ENCODE results near the gene SLC24A3. TPM values are rescaled to one million over a fixed set of nuclear protein-coding genes. Genes with fewer than 3 reads are reported as not detected.

The SLC24A3 gene
- total RNA-seq, 1 donor from 2014 or later = 14.0 TPM

- Mint-ChIP-seq H3K27me3 (peaks cover 4% of the 10 kb centered on the region), H3K36me3 (peaks cover 4% of the 10 kb centered on the region), H3K4me3 (no peak overlapping the region), H3K4me1 (ENCODE audit: unreplicated experiment) (peaks cover 14% of the 10 kb centered on the region), H3K9me3 (no peaks in the 10 kb centered on the region), H3K27ac (no peak overlapping the region)
- no peak for DNase-seq (ENCODE audit: extremely low spot score, unreplicated experiment)
- TF ChIP-seq, protein P1, sequence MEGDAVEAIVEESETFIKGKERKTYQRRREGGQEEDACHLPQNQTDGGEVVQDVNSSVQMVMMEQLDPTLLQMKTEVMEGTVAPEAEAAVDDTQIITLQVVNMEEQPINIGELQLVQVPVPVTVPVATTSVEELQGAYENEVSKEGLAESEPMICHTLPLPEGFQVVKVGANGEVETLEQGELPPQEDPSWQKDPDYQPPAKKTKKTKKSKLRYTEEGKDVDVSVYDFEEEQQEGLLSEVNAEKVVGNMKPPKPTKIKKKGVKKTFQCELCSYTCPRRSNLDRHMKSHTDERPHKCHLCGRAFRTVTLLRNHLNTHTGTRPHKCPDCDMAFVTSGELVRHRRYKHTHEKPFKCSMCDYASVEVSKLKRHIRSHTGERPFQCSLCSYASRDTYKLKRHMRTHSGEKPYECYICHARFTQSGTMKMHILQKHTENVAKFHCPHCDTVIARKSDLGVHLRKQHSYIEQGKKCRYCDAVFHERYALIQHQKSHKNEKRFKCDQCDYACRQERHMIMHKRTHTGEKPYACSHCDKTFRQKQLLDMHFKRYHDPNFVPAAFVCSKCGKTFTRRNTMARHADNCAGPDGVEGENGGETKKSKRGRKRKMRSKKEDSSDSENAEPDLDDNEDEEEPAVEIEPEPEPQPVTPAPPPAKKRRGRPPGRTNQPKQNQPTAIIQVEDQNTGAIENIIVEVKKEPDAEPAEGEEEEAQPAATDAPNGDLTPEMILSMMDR (conservative IDR thresholded peaks at IDR 0.05) = no peak
These were observed 121.1 kb downstream of the SLC24A3 start for GRCh38 chr20:19333563-19333962.

- Mint-ChIP-seq H3K9me3 (no peaks in the 10 kb centered on the region), H3K27me3 (peaks cover 4% of the 10 kb centered on the region)
These were observed 122.9 kb downstream of the SLC24A3 start for GRCh38 chr20:19335341-19335740.

DNA sequence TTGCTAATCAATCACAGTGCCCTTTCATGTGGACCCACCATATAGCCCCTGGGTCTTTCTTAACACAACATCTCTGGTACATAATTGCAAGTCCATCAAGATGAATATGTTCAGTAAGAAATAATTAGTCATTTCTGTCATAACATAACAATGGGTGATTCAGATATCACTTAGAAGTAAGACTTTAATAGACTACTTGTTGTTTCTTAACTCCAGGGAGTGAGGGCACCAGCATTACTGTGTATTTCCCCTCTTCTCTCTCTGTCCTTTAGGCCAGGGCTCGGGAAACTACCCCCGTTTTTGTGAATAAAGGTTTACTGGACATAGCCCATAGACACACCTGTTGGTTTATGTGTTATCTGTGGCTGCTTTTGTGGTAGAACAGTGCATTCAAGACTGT lies 123.5 kb downstream of the SLC24A3 start:
- no peak for DNase-seq (ENCODE audit: extremely low spot score, unreplicated experiment)
- Mint-ChIP-seq H3K4me3 (no peak overlapping the region), H3K9me3 (no peaks in the 10 kb centered on the region), H3K27me3 (peaks cover 4% of the 10 kb centered on the region), H3K36me3 (peaks cover 4% of the 10 kb centered on the region), H3K27ac (no peak overlapping the region), H3K4me1 (ENCODE audit: unreplicated experiment) (peaks cover 20% of the 10 kb centered on the region)
- TF ChIP-seq, protein P1 (conservative IDR thresholded peaks at IDR 0.05) = no peak

More at GRCh38 chr20:19335341-19335740, 122.9 kb downstream of the SLC24A3 start:
- Mint-ChIP-seq H3K4me1 (ENCODE audit: unreplicated experiment) (peaks cover 20% of the 10 kb centered on the region), H3K4me3 (no peak overlapping the region), H3K36me3 (peaks cover 4% of the 10 kb centered on the region), H3K27ac (no peak overlapping the region)
- DNase-seq (ENCODE audit: extremely low spot score, unreplicated experiment) = no peak
- TF ChIP-seq, protein P1 (conservative IDR thresholded peaks at IDR 0.05) = no peak

DNA sequence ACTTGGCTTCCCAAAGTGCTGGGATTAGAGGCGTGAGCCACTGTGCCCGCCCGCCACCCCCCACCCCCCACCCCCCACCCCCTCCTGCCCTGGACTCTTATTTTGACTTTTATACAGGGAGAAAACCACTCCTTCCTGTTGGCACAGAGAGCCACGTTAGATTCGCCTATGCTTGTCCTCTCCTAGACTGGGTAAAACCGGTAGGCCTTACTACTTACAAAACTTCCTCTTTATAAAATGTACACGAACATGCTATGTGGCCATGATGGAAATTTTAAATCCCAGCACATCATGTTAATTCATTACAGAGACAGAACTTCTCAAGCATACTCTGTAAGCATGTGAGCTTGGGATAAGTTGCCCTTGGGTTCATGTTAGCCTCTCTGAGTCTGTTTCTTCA lies 124.2 kb downstream of the SLC24A3 start:
- Mint-ChIP-seq H3K4me3 (no peak overlapping the region), H3K9me3 (no peaks in the 10 kb centered on the region), H3K27ac (no peak overlapping the region), H3K27me3 (no peaks in the 10 kb centered on the region), H3K36me3 (no peaks in the 10 kb centered on the region), H3K4me1 (ENCODE audit: unreplicated experiment) (peaks cover 20% of the 10 kb centered on the region)
- DNase-seq (ENCODE audit: extremely low spot score, unreplicated experiment) = no peak
- TF ChIP-seq, protein P1 (conservative IDR thresholded peaks at IDR 0.05) = no peak

DNA sequence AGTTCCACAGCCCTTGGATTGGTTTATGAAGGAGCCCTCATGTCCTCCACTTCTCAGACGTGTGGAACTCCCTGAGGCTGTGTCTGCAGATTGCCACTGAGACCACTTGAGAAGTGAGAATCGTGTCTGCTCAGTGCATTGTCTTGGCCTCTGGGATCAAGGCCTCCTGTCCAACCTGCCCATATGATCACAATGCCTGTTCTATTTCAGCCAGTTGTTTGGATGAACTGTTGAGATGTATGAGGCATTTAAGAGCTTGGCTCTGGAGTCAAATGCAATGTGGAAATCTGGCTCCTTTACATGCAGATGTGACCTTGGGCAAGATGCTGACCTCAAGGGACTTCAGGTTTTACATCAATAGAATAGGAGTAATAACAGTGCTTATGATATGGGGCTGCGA lies 125.9 kb downstream of the SLC24A3 start:
- no peak for DNase-seq (ENCODE audit: extremely low spot score, unreplicated experiment)
- Mint-ChIP-seq H3K4me3 (no peak overlapping the region), H3K4me1 (ENCODE audit: unreplicated experiment) (peaks cover 20% of the 10 kb centered on the region), H3K36me3 (no peaks in the 10 kb centered on the region), H3K27ac (no peak overlapping the region), H3K27me3 (no peaks in the 10 kb centered on the region), H3K9me3 (no peaks in the 10 kb centered on the region)
- TF ChIP-seq, protein P1 (conservative IDR thresholded peaks at IDR 0.05) = no peak

DNA sequence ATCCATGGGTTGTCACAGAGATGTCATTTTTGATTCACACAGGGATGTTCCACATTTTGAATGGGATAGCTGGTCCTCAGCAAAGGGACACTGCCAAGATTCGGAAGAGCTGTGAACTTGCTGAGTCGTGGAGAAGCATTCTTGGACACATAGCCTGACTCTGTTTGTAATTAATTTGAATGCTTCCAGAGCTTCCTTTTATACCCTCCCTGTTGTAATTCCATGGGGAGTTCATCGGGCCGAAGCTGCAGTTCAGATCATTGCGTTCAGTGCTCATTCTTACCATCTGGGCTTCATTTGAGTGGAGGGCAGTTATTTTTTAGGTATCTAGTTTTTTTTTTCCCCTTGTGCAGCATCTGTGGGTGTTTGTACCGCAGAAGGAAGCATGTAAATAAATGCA lies 126.5 kb downstream of the SLC24A3 start:
- Mint-ChIP-seq H3K27ac (no peak overlapping the region), H3K36me3 (no peaks in the 10 kb centered on the region), H3K9me3 (no peaks in the 10 kb centered on the region), H3K4me3 (no peak overlapping the region), H3K4me1 (ENCODE audit: unreplicated experiment) (peaks cover 16% of the 10 kb centered on the region), H3K27me3 (no peaks in the 10 kb centered on the region)
- no peak for DNase-seq (ENCODE audit: extremely low spot score, unreplicated experiment)
- TF ChIP-seq, protein P1 (conservative IDR thresholded peaks at IDR 0.05) = no peak

Measured in type B pancreatic cell (in vitro differentiated cells).